Stimulated activated memory B cell treated with anti-CD40 and anti-IgM and Interleukin-4, amounts not matched to agents 10 μg/mL and 1 μg/mL and 100 μg/mL, for 72 hours (primary cell): ENCODE measurements around the gene DNAH10.

Experiments used
- ATAC-seq: fragments of 150-1000 bp; cut with Tn5 transposase; 2 replicates; pipeline ENCODE4 v1.10.0; 2021
- H3K27ac Mint-ChIP-seq: one replicate; pipeline ENCODE4 v1.8.0; 2022; ENCODE audit warnings: mild to moderate bottlenecking, mixed read lengths
- H3K27me3 Mint-ChIP-seq: one replicate; pipeline ENCODE4 v1.8.0; 2022; ENCODE audit warnings: mixed read lengths
- H3K36me3 Mint-ChIP-seq: one replicate; pipeline ENCODE4 v1.8.0; 2022; ENCODE audit warnings: mixed read lengths
- H3K4me1 Mint-ChIP-seq: one replicate; pipeline ENCODE4 v1.8.0; 2022; ENCODE audit warnings: mixed read lengths
- H3K4me3 Mint-ChIP-seq: one replicate; pipeline ENCODE4 v1.8.0; 2022; ENCODE audit warnings: mild to moderate bottlenecking, moderate library complexity, mixed read lengths
- H3K9me3 Mint-ChIP-seq: one replicate; pipeline ENCODE4 v1.8.0; 2022; ENCODE audit warnings: mixed read lengths

DNAH10 gene

GRCh38 chr12:123833830-123834229, 71.7 kb downstream of the DNAH10 start:
- H3K27me3 Mint-ChIP-seq = no peaks in the 10 kb centered on the region
- H3K36me3 Mint-ChIP-seq = peaks cover 4% of the 10 kb centered on the region
- H3K4me3 Mint-ChIP-seq = no peak overlapping the region
- H3K27ac Mint-ChIP-seq = no peak overlapping the region
- no peak for ATAC-seq
- peaks cover 15% of the 10 kb centered on the region for H3K9me3 Mint-ChIP-seq
- H3K4me1 Mint-ChIP-seq = no peaks in the 10 kb centered on the region

DNA sequence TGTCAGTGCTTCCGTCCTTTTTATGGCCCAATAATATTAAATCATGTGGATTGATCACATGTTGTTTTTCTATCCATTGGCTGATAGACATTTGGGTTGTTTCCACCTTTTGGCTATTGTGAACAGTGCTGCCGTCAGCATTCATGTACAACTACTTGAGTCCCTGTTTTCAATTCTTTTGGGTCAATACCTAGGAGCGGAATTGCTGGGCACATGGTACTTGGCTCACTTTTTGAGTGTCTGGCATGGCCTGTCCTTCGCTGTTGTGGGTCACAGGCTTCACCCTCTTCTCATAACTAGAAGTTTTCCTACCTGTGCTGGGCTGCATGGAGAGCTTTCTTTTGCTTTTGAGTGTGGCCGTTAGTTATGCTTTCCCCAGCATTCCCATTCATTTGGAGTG, 72.7 kb downstream of the DNAH10 start:
- Mint-ChIP-seq H3K4me3 (no peak overlapping the region), H3K9me3 (peaks cover 15% of the 10 kb centered on the region), H3K4me1 (no peaks in the 10 kb centered on the region), H3K27me3 (no peaks in the 10 kb centered on the region), H3K36me3 (peaks cover 4% of the 10 kb centered on the region), H3K27ac (no peak overlapping the region)
- ATAC-seq = no peak

DNA sequence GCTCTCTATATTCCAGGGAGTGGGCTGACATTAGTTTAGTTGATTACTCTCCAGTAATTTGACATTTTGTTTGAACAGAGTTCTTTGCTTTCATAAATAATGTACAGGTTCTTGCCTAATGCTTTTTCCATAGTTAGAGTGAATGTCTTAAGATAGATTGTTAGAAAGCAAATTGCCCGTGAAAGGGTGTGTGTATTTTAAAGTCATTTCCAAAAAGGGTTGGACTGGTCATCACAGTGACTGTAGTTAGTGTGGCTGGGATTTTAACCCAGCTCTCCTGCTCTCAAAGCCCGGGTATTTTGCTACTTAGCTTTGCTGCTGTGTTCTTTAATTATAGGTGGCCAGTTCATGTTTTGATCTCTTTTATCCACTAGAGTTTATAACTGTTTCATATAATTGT, 74.2 kb downstream of the DNAH10 start:
- Mint-ChIP-seq H3K36me3 (peaks cover 4% of the 10 kb centered on the region), H3K4me1 (no peaks in the 10 kb centered on the region), H3K4me3 (no peak overlapping the region), H3K9me3 (peaks cover 15% of the 10 kb centered on the region), H3K27me3 (no peaks in the 10 kb centered on the region), H3K27ac (no peak overlapping the region)
- ATAC-seq = no peak

DNA sequence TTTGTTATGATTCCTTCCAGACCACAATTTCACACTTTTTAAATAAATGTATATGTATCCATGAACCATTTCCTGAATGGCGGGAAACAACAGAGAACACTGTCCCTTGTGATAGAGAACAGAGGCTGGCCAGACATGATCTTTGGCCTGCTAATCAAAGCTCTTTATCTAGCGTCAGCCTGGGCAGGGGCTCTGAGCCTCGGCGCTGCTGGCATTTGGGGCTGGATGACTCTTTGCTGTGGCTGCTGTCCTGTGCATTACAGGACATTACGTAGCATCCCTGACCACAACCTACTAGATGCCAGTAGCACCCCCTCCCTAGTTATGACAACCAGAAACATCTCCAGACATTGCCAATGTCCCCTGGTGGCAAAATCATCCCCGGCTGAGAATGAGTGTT, 77.7 kb downstream of the DNAH10 start:
- Mint-ChIP-seq H3K36me3 (peaks cover under 1% of the 10 kb centered on the region), H3K4me1 (peaks cover 6% of the 10 kb centered on the region), H3K27me3 (no peaks in the 10 kb centered on the region), H3K27ac (no peak overlapping the region), H3K9me3 (peaks cover 3% of the 10 kb centered on the region), H3K4me3 (no peak overlapping the region)
- no peak for ATAC-seq

DNA sequence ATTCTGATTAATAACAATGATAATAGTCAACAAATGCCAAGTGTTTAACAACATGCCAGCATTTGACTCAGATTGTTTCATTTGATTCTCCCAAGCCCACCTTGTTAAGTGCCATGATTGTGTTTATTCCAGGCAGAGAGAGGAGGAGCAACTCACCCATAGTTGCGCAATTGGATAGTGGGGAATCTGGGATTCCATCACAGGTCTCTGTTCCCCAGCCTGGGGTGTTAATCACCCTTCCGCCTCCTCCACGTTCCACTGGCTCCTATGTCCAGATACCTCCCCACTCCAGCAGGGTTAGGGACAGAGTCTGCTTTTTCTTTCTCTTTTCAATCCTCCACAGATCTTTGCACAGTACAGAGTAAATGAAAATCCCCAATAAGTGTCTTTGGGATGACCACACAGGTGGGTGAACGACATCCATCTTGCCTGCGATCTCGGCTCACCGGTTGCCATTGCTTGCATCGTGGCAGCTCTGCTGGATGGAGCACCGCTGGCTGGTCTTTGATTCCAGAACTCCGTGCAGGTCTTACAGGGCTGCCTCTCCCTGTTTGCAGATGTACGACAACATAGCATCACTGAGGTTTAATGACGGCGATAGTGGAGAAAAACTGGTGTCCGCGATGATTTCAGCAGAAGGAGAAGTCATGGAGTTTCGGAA, 78.8 kb downstream of the DNAH10 start:
- ATAC-seq = no peak
- Mint-ChIP-seq H3K9me3 (no peaks in the 10 kb centered on the region), H3K36me3 (no peaks in the 10 kb centered on the region), H3K4me1 (peaks cover 6% of the 10 kb centered on the region), H3K4me3 (no peak overlapping the region), H3K27me3 (no peaks in the 10 kb centered on the region), H3K27ac (no peak overlapping the region)

DNA sequence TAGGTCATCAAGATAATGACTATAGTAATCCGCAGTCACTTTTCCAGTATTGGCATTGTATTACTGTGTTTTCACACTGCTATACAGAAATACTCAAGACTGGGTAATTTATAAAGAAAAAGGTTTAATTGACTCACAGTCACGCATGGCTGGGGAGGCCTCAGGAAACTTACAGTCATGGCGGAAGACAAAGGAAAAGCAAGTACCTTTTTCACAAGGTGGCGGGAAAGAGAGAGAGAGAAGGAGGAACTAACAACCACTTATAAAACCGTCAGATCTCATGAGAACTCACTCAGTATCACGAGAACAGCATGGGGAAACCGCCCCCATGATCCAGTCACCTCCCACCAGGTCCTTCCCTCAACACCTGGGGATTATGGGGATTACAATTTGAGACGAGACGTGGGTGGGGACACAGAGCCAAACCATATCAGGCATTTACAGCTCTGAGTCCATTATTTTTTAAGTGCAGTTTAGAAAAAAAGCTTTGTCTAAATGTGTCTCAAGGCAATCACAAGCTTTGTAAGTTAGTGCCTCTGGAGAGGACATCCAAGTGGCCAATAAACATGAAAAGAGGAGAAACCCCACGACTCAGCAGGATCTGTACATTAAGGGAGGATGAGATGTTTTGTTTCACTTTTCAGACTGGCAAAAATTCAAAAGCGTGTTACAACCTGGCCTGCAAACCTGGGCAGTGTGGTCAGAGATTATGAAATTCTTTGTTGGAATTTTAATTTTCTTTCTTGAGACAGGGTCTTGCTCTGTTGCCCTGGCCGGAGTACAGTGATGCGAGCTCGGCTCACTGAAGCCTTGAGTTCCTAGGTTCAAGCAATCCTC, 82.0 kb downstream of the DNAH10 start:
- Mint-ChIP-seq H3K4me1 (peaks cover 6% of the 10 kb centered on the region), H3K9me3 (no peaks in the 10 kb centered on the region), H3K27ac (no peak overlapping the region), H3K27me3 (no peaks in the 10 kb centered on the region), H3K36me3 (no peaks in the 10 kb centered on the region), H3K4me3 (no peak overlapping the region)
- no peak for ATAC-seq

- no peaks in the 10 kb centered on the region for H3K9me3 Mint-ChIP-seq
- ATAC-seq = no peak
- peaks cover 5% of the 10 kb centered on the region for H3K27me3 Mint-ChIP-seq
- H3K4me3 Mint-ChIP-seq = no peak overlapping the region
- H3K27ac Mint-ChIP-seq = no peak overlapping the region
- peaks cover 6% of the 10 kb centered on the region for H3K4me1 Mint-ChIP-seq
- no peaks in the 10 kb centered on the region for H3K36me3 Mint-ChIP-seq
These were observed 83.8 kb downstream of the DNAH10 start for GRCh38 chr12:123845881-123846280.

DNA sequence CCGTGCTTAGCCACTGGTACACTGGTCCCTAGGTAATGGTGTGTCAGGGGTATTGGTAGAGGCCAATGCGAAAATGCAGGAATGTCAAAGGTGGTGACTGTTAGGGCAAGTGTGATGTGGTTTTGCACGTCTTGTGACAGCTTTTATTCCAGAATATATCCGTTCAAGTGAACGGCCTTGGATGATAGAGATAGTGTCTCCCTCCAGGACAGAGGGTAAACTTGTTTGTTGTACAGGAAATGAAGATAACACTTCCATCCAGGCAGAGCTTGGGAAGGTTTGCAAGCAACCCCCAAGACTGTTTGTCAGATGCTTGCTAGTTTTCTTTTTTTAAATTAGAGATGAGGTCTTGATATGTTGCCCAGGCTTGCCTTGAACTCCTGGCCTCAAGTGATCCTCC, 84.2 kb downstream of the DNAH10 start:
- Mint-ChIP-seq H3K4me1 (peaks cover 6% of the 10 kb centered on the region), H3K4me3 (no peak overlapping the region), H3K27ac (no peak overlapping the region), H3K9me3 (no peaks in the 10 kb centered on the region), H3K36me3 (no peaks in the 10 kb centered on the region), H3K27me3 (peaks cover 10% of the 10 kb centered on the region)
- no peak for ATAC-seq

DNA sequence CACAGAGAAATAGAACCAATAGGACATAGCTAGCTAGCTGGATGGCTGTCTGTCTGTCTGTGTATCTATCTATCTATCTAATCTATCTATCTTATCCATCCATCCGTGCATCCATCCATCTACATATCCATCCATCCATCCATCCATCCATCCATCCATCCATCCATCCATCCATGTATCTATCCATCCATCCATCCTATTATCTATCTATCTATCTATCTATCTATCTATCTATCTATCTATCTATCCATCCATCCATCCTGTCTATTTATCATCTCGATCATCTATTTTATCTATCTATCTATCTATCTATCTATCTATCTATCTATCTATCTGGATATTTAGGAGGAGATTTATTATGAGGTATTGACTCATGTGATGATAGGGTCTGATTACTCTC, 84.9 kb downstream of the DNAH10 start:
- H3K4me1 Mint-ChIP-seq = peaks cover 3% of the 10 kb centered on the region
- peaks cover 13% of the 10 kb centered on the region for H3K27me3 Mint-ChIP-seq
- ATAC-seq = no peak
- no peaks in the 10 kb centered on the region for H3K9me3 Mint-ChIP-seq
- no peak overlapping the region for H3K4me3 Mint-ChIP-seq
- no peak overlapping the region for H3K27ac Mint-ChIP-seq
- H3K36me3 Mint-ChIP-seq = no peaks in the 10 kb centered on the region

DNA sequence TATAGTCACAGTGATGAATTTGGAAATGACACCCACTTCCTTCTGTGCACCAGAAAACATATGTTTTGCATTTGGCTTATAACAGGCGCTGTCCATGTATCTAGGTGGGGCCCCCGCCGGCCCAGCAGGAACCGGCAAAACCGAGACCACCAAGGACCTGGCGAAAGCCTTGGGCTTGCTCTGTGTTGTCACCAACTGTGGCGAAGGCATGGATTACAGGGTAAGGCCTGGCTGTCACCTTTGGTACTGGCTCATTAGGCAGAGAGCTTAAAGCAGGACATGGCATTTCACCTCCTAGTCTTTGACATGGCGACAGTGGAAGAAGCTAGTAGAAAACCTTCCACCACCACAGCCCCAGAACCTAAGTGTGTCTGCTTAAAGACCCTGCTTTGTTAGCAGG, 85.8 kb downstream of the DNAH10 start:
- H3K4me3 Mint-ChIP-seq = no peak overlapping the region
- H3K4me1 Mint-ChIP-seq = no peaks in the 10 kb centered on the region
- no peaks in the 10 kb centered on the region for H3K9me3 Mint-ChIP-seq
- no peak overlapping the region for H3K27ac Mint-ChIP-seq
- H3K36me3 Mint-ChIP-seq = no peaks in the 10 kb centered on the region
- H3K27me3 Mint-ChIP-seq = peaks cover 13% of the 10 kb centered on the region
- ATAC-seq = no peak

DNA sequence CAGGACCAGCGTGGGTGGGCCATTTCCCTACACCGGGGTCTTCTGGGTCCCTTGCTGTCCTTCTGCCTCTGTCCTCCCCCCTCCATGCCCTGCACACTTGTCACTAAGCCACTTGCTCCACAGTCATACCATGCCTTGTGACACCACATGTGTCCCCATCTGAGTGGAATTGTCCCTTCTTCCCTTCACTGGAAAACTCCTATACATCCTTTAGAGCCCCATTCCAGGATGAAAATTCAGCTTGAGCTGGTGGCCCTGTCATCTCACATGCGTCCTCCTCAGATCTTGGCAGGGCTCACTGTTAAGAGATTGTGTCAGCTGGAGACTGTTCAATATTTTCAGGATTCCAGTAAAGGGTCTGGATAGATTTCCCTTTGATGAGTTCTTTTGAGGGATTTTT, 87.4 kb downstream of the DNAH10 start:
- Mint-ChIP-seq H3K27me3 (peaks cover 13% of the 10 kb centered on the region), H3K4me1 (no peaks in the 10 kb centered on the region), H3K9me3 (no peaks in the 10 kb centered on the region), H3K4me3 (no peak overlapping the region), H3K27ac (no peak overlapping the region), H3K36me3 (no peaks in the 10 kb centered on the region)
- no peak for ATAC-seq

DNA sequence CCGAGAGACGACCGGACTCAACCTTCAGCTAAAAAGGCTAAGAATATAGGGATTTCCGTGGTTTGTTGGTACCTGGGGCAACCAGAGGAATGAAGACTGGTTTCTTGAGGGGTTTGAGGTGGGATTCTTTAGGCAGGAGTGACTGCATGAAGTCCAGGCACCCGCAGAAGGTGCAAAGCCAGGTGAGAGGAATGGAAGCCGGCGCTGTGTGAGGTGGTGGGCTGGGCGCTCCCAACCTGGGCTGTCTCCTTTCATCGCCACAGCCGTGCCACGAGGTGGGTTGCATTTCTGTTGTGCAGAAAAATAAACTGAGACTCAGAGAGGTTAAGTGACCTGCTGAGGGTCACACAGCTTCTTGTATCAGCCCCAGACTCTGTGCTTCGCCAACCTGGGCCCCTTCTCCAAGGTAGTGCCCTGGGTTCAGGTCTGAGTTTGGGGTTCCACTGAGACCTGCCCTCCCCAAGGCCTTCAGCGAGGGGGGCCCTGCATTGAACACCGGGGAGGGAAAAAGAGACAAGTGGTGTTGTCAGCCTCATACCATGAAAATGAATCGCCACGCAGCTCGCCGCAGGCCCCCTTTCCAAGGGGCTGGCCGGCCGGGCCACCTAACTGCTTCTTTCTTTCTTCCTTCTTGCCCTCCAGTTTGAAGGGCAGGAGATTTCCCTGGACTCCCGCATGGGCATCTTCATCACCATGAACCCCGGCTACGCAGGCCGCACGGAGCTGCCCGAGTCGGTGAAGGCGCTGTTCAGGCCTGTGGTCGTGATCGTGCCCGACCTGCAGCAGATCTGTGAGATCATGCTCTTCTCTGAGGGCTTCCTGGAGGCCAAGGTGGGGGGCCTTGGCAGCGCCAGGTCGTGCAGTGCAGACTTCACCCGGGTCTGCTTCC, 88.4 kb downstream of the DNAH10 start:
- Mint-ChIP-seq H3K9me3 (no peaks in the 10 kb centered on the region), H3K4me3 (no peak overlapping the region), H3K36me3 (no peaks in the 10 kb centered on the region), H3K27me3 (peaks cover 13% of the 10 kb centered on the region), H3K27ac (no peak overlapping the region), H3K4me1 (no peaks in the 10 kb centered on the region)
- ATAC-seq = no peak

DNA sequence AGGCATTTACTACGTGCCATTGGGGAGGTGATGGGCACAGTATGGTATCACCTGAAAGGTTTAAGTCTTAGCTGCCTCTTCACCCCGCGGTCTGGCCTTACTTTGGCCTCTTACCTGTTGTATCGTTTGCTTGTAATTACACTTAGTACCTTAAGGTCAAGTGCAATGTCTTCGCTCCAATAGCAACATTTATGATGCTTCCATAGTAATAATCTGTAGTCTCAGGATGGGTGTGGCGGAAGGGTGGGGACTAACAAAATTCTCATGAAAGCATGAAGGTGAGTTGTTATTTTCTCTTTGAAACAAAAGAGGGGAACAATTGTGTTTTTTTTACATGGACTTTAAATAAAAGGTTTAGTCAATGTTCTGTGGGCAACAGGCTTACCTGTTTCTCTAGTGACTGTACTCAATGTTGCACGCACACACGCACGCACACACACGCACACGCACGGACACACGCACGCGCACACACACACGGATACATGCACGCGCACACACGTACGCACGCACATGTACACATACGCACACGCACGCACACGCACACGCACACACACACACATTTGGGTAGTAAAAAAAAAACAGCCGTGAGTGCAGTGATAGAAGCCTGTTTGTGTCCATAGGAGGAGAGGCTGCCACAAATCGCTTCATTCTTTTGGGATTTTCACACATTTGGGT, 91.4 kb downstream of the DNAH10 start:
- Mint-ChIP-seq H3K9me3 (no peaks in the 10 kb centered on the region), H3K36me3 (no peaks in the 10 kb centered on the region), H3K27ac (no peak overlapping the region), H3K27me3 (peaks cover 13% of the 10 kb centered on the region), H3K4me1 (no peaks in the 10 kb centered on the region), H3K4me3 (no peak overlapping the region)
- no peak for ATAC-seq

GRCh38 chr12:123854232-123854631, 92.1 kb downstream of the DNAH10 start:
- peaks cover 13% of the 10 kb centered on the region for H3K27me3 Mint-ChIP-seq
- H3K36me3 Mint-ChIP-seq = no peaks in the 10 kb centered on the region
- no peak for ATAC-seq
- H3K27ac Mint-ChIP-seq = no peak overlapping the region
- H3K4me3 Mint-ChIP-seq = no peak overlapping the region
- no peaks in the 10 kb centered on the region for H3K4me1 Mint-ChIP-seq
- no peaks in the 10 kb centered on the region for H3K9me3 Mint-ChIP-seq

- no peaks in the 10 kb centered on the region for H3K4me1 Mint-ChIP-seq
- no peaks in the 10 kb centered on the region for H3K9me3 Mint-ChIP-seq
- H3K4me3 Mint-ChIP-seq = no peak overlapping the region
- H3K36me3 Mint-ChIP-seq = no peaks in the 10 kb centered on the region
- peaks cover 13% of the 10 kb centered on the region for H3K27me3 Mint-ChIP-seq
- H3K27ac Mint-ChIP-seq = no peak overlapping the region
- no peak for ATAC-seq
These were observed 92.8 kb downstream of the DNAH10 start for GRCh38 chr12:123854918-123855317.
